Measurements from ENCODE around the gene INTS2.
"Not testable (repeated sequence)": the region's sequence is repeated elsewhere in the genome, so short reads cannot be mapped to it uniquely, and the experiment has no call there.

INTS2 gene

GRCh38 chr17:61928101-61928436 is 287 bp upstream of the INTS2 start:
- ATAC-seq = no peak
- TF ChIP-seq ISL1 (CRISPR knock-in tag; IDR thresholded peaks at IDR 0.05) (no peak), TOX (CRISPR knock-in tag; IDR thresholded peaks at IDR 0.05; ENCODE audit: borderline replicate concordance) (no peak), GLIS3 (CRISPR knock-in tag; IDR thresholded peaks at IDR 0.05) (no peak), POU6F1 (CRISPR knock-in tag; IDR thresholded peaks at IDR 0.05; ENCODE audit: borderline replicate concordance, low read depth) (no peak), SNAI2 (CRISPR knock-in tag; IDR thresholded peaks at IDR 0.05) (no peak), TCF4 (CRISPR knock-in tag; IDR thresholded peaks at IDR 0.05; ENCODE audit: borderline replicate concordance) (no peak), ZC3H10 (CRISPR knock-in tag; IDR thresholded peaks at IDR 0.05) (no peak), RARB (CRISPR knock-in tag; IDR thresholded peaks at IDR 0.05) (no peak), ZNF565 (CRISPR knock-in tag; conservative IDR thresholded peaks at IDR 0.05; ENCODE audit: low read depth) (no peak), PATZ1 (CRISPR knock-in tag; IDR thresholded peaks at IDR 0.05; ENCODE audit: borderline replicate concordance) (no peak), ZFP30 (CRISPR knock-in tag; IDR thresholded peaks at IDR 0.05) (no peak), CREB5 (CRISPR knock-in tag; IDR thresholded peaks at IDR 0.05; ENCODE audit: low read depth) (no peak), BACH2 (CRISPR knock-in tag; IDR thresholded peaks at IDR 0.05; ENCODE audit: borderline replicate concordance) (no peak), ZFP3 (CRISPR knock-in tag; IDR thresholded peaks at IDR 0.05) (no peak), ESRRG (CRISPR knock-in tag; IDR thresholded peaks at IDR 0.05) (no peak), CSDC2 (CRISPR knock-in tag; IDR thresholded peaks at IDR 0.05) (no peak)

- TF ChIP-seq POU6F1 (CRISPR knock-in tag; IDR thresholded peaks at IDR 0.05; ENCODE audit: borderline replicate concordance, low read depth) (no peak), CSDC2 (CRISPR knock-in tag; IDR thresholded peaks at IDR 0.05) (no peak), ISL1 (CRISPR knock-in tag; IDR thresholded peaks at IDR 0.05) (no peak), ARNTL (CRISPR knock-in tag; IDR thresholded peaks at IDR 0.05; ENCODE audit: borderline replicate concordance, low read depth) (no peak), ESRRG (CRISPR knock-in tag; IDR thresholded peaks at IDR 0.05) (no peak), ZNF70 (CRISPR knock-in tag; IDR thresholded peaks at IDR 0.05) (no peak)
- no peak; the same call in 1 of the 3 replicates for ATAC-seq
Measured at GRCh38 chr17:61926826-61927207, 965 bp downstream of the INTS2 start.

- not testable (repeated sequence) for ATAC-seq
Measured at GRCh38 chr17:61915162-61915561, 12.6 kb downstream of the INTS2 start.

GRCh38 chr17:61908292-61909037 is 19.3 kb downstream of the INTS2 start:
- ATAC-seq = no peak
- TF ChIP-seq ZNF8 (CRISPR knock-in tag; IDR thresholded peaks at IDR 0.05) = no peak
- no peak for TF ChIP-seq CREB5 (CRISPR knock-in tag; IDR thresholded peaks at IDR 0.05; ENCODE audit: low read depth)
- no peak for TF ChIP-seq SNAI2 (CRISPR knock-in tag; IDR thresholded peaks at IDR 0.05)
- no peak for TF ChIP-seq ZNF70 (CRISPR knock-in tag; IDR thresholded peaks at IDR 0.05)
- TF ChIP-seq POU6F1 (CRISPR knock-in tag; IDR thresholded peaks at IDR 0.05; ENCODE audit: borderline replicate concordance, low read depth) = no peak
- TF ChIP-seq RARB (CRISPR knock-in tag; IDR thresholded peaks at IDR 0.05) = no peak
- TF ChIP-seq PATZ1 (CRISPR knock-in tag; IDR thresholded peaks at IDR 0.05; ENCODE audit: borderline replicate concordance) = no peak
- TF ChIP-seq ARNTL (CRISPR knock-in tag; IDR thresholded peaks at IDR 0.05; ENCODE audit: borderline replicate concordance, low read depth) = no peak
- TF ChIP-seq ISL1 (CRISPR knock-in tag; IDR thresholded peaks at IDR 0.05) = no peak
- no peak for TF ChIP-seq ZC3H10 (CRISPR knock-in tag; IDR thresholded peaks at IDR 0.05)
- TF ChIP-seq ZFP30 (CRISPR knock-in tag; IDR thresholded peaks at IDR 0.05) = no peak
- TF ChIP-seq TOX (CRISPR knock-in tag; IDR thresholded peaks at IDR 0.05; ENCODE audit: borderline replicate concordance) = no peak
- TF ChIP-seq TCF4 (CRISPR knock-in tag; IDR thresholded peaks at IDR 0.05; ENCODE audit: borderline replicate concordance) = no peak
- no peak for TF ChIP-seq BACH2 (CRISPR knock-in tag; IDR thresholded peaks at IDR 0.05; ENCODE audit: borderline replicate concordance)
